Lower lobe of right lung (tissue), 2 donors: Measurements from ENCODE around the gene CMIP. TPM values are rescaled to one million over a fixed set of nuclear protein-coding genes. Genes with fewer than 3 reads are reported as not detected.
A peak's percentile ranks its signal among the peaks of the same experiment; 100 is the strongest.
"Not testable (repeated sequence)": the region's sequence is repeated elsewhere in the genome, so short reads cannot be mapped to it uniquely, and the experiment has no call there.

Source experiments
- ATAC-seq, 2 donors: fragments of 200-7000 bp; cut with Tn5 transposase; one replicate each; pipeline ENCODE4 v1.9.1; 2020 to 2022; ENCODE audit warnings: mild to moderate bottlenecking in 2 of 2, moderate library complexity in 2 of 2
- DNase-seq: peaks from one replicate; pipeline ENCODE4 v3.0.0-alpha.2; 2020
- H3K27ac ChIP-seq: fragments of 200-600 bp; one replicate; pipeline ENCODE4 v1.8.0; 2022
- H3K27me3 ChIP-seq: fragments of 200-600 bp; one replicate; pipeline ENCODE4 v1.8.0; 2022; ENCODE audit warnings: low read depth
- H3K36me3 ChIP-seq: fragments of 200-600 bp; one replicate; pipeline ENCODE4 v1.8.0; 2022; ENCODE audit warnings: mild to moderate bottlenecking
- H3K4me1 ChIP-seq: fragments of 200-600 bp; one replicate; pipeline ENCODE4 v1.8.0; 2022
- H3K4me3 ChIP-seq: fragments of 200-600 bp; one replicate; pipeline ENCODE4 v1.8.0; 2022; ENCODE audit warnings: mild to moderate bottlenecking
- H3K9me3 ChIP-seq: fragments of 200-600 bp; one replicate; pipeline ENCODE4 v1.8.0; 2022
- intact Hi-C: fragments of 100-400 bp; cut with DNase I; formaldehyde crosslinking; loops from one replicate; pipeline ENCODE4 v1.11.0; 2022
- total RNA-seq: library from RNA; stranded (reverse); fragmentation: NEBNext Ultra II Directional; extraction: Animal tissue kit (Norgen Biotek cat#: 25700); gene quantifications from one replicate; pipeline ENCODE4 v1.2.1, GENCODE V29; 2021
- TF ChIP-seq, protein P1 (sequence below): fragments of 200-600 bp; IDR thresholded peaks from one replicate; pipeline ENCODE4 v1.8.0; 2022; ENCODE audit warnings: antibody characterized with exemption, mild to moderate bottlenecking
- donor health status: DM: no; HTN: yes; CAD: no; lungs with severe emphysema.

The CMIP gene
- total RNA-seq, 1 donor from 2014 or later: 77.4 TPM

DNA sequence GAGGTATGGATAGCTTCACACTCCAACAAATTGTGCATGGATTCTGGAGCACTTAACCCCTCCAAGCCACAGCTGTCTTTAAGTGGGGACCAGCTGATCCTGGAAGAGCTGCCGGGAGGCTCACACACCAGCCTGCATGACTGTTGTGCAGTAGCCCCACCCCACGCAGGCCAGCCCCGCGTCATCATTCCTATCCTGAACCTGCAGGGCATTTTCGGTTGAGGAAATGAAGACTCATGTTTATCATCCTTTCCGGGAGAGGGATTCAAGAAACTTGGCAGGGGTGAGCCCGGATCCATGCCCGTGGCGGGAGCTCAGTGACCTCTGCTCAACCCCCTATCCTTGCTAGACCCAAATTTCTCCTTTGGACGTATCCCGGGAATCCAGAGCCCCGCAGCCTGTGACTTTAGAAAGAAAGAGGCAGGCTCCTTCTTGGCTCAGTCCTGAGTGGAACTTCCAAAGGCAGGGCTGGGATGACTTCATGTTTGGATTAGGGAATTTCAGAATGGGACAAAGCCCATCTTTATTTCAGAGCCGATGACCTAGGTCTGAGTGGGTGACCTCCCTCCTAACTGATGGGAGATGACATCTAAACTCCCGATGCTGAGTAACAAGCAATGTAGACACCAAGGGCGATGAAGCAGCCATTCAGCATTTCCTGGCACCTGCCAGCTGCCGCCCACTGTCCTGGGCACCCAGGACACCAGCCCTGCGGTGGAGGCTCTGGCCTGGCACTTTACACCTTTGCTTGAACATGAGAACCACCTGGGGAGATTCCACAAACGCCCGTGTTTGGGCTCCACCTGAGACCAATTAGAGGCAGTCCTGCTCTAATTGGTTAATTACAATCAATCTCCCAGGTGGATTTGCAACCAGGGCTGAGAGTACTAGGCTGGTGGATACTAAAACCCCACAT is 43.3 kb upstream of the CMIP start:
- H3K4me3 ChIP-seq: no peak overlapping the region
- H3K27me3 ChIP-seq: no peaks in the 10 kb centered on the region
- peak in 1 of 2 donors; percentile 3 for ATAC-seq
- TF ChIP-seq, protein P1, sequence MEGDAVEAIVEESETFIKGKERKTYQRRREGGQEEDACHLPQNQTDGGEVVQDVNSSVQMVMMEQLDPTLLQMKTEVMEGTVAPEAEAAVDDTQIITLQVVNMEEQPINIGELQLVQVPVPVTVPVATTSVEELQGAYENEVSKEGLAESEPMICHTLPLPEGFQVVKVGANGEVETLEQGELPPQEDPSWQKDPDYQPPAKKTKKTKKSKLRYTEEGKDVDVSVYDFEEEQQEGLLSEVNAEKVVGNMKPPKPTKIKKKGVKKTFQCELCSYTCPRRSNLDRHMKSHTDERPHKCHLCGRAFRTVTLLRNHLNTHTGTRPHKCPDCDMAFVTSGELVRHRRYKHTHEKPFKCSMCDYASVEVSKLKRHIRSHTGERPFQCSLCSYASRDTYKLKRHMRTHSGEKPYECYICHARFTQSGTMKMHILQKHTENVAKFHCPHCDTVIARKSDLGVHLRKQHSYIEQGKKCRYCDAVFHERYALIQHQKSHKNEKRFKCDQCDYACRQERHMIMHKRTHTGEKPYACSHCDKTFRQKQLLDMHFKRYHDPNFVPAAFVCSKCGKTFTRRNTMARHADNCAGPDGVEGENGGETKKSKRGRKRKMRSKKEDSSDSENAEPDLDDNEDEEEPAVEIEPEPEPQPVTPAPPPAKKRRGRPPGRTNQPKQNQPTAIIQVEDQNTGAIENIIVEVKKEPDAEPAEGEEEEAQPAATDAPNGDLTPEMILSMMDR: no peak
- H3K36me3 ChIP-seq: no peaks in the 10 kb centered on the region
- intact Hi-C loops: loop anchor here (10.0 kb wide), 1 partner anchor 324 kb away; no protein-coding TSS in a partner anchor
- peaks cover 10% of the 10 kb centered on the region for H3K4me1 ChIP-seq
- H3K27ac ChIP-seq: no peak overlapping the region
- no peak for DNase-seq
- peaks cover 11% of the 10 kb centered on the region for H3K9me3 ChIP-seq

DNA sequence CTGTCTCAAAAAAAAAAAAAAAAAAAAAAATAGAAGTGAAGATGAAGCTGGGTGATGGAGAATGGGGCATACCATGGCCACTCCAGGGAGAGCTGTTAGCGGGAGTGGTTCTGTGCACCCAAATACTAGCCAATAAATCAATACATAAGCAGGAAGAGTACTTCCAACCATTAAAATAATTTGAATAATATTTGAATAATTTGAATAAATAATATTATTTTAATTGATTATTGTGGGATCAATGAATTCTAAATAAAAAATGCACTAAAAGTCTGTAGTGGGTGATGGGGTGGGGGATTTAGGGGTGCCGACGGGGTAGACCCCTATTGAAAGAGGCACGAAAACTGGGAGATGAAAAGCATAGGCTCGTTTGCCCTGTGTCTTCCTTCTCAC is 41.4 kb upstream of the CMIP start:
- Histone ChIP-seq H3K36me3 (no peaks in the 10 kb centered on the region), H3K4me1 (peaks cover 10% of the 10 kb centered on the region), H3K4me3 (no peak overlapping the region), H3K27ac (no peak overlapping the region), H3K27me3 (no peaks in the 10 kb centered on the region), H3K9me3 (peaks cover 11% of the 10 kb centered on the region)
- no peak for DNase-seq
- intact Hi-C loops: loop anchor here (10.0 kb wide), 1 partner anchor 322 kb away; no protein-coding TSS in a partner anchor
- TF ChIP-seq, protein P1: no peak
- no peak for ATAC-seq

DNA sequence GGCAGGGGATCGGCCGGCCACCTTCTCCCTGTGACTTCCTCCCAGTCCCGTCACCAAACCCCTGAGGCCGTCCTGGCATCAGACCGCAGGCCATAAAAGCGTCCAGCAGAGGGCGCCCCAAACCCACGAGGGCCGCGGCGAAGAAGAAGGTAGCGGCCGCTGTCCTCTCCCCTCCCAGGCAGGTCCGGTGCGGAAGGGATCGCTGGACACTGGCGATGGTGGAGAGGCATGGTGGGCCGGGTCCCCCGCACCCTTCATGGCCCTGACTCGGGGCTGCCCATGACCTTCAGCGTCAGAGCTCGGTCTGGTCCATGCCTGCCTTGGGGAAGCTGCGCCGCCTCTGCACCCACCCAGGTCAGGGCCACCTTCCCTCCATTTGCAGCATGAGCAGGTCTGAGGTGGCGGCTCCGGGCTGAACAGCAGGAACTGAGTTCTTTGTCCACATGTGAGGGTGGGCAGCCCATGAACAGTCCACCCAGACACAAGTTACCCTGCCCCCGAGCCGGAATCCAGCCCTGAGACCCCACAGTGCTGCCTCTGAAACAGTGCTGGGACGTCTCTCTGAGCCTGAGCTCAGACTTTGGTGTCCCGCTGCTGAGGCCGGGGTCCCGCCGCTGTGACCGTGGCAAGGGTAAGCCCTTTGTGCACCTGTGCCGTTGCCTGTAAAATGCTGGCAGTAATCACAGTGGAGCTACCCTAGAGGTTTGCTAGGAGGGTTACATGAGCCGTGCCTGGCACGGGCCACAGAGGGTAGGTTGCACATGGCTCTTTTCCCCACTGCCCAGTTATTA is 40.8 kb upstream of the CMIP start:
- TF ChIP-seq, protein P1: peak; percentile 98
- Histone ChIP-seq H3K27ac (no peak overlapping the region), H3K27me3 (no peaks in the 10 kb centered on the region), H3K36me3 (no peaks in the 10 kb centered on the region), H3K4me1 (peaks cover 10% of the 10 kb centered on the region), H3K4me3 (peak overlapping the region; percentile 38), H3K9me3 (peaks cover 11% of the 10 kb centered on the region)
- ATAC-seq: peak; percentile 95
- intact Hi-C loops: loop anchor here (10.0 kb wide), 1 partner anchor 321 kb away; no protein-coding TSS in a partner anchor
- peak; percentile 93 for DNase-seq

DNA sequence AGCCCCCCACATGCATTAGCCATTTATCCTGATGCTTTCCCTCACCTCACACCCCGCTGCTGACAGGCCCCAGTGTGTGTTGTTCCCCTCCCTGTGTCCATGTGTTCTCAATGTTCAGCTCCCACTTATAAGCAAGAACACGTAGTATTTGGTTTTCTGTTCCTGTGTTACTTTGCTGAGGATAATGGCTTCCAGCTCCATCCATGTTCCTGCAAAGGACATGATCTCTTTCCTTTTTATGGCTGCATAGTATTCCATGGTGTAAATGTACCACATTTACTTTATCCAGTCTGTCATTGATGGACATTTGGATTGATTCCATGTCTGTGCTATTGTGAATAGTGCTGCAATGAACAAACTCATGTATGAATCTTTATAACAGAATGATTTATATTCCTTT is 39.6 kb upstream of the CMIP start:
- not testable (repeated sequence) for H3K27ac ChIP-seq, H3K4me1 ChIP-seq, H3K27me3 ChIP-seq, H3K36me3 ChIP-seq, ATAC-seq, DNase-seq, H3K4me3 ChIP-seq, H3K9me3 ChIP-seq
- intact Hi-C loops: loop anchor here (10.0 kb wide), 1 partner anchor 320 kb away; no protein-coding TSS in a partner anchor

DNA sequence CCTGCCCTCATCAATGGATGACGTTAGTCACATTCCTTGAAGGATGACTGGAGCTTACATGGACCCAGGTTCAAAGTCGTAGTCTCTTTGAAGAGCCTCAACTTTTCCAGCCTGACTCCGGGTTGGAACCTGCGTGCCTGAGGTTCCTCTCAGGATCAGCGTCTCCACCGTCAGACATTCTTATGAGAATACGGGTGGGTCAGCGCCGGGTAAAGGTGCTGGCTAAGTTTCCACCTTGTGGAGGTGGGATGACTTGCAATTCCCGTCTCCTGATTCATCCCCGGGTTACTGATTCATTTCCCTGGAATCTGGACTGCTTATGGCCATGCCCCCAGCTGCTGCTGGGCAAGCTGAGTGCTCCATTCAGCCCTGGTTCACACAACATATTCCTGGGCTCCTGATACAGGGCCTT is 38.9 kb upstream of the CMIP start:
- Histone ChIP-seq H3K4me1 (peaks cover 10% of the 10 kb centered on the region), H3K36me3 (no peaks in the 10 kb centered on the region), H3K27ac (no peak overlapping the region), H3K4me3 (no peak overlapping the region), H3K9me3 (no peaks in the 10 kb centered on the region), H3K27me3 (no peaks in the 10 kb centered on the region)
- intact Hi-C loops: loop anchor here (10.0 kb wide), 1 partner anchor 319 kb away; no protein-coding TSS in a partner anchor
- no peak for DNase-seq
- TF ChIP-seq, protein P1: no peak
- ATAC-seq: peak; percentile 38 to 52
